ENCODE measurements around the gene MS4A5.

- TF ChIP-seq CTCF (IDR thresholded peaks at IDR 0.05) (no peak), POLR2A (IDR thresholded peaks at IDR 0.05) (no peak)
These were observed 30.0 kb downstream of the MS4A5 start for GRCh38 chr11:60459345-60459744.
